Left colon (tissue), 2 donors: ENCODE measurements around the gene BICRAL. TPM values are rescaled to one million over a fixed set of nuclear protein-coding genes. Genes with fewer than 3 reads are reported as not detected.
A peak's percentile ranks its signal among the peaks of the same experiment; 100 is the strongest.
"Not testable (repeated sequence)": the region's sequence is repeated elsewhere in the genome, so short reads cannot be mapped to it uniquely, and the experiment has no call there.

Experiments
- ATAC-seq: fragments of 200-7000 bp; cut with Tn5 transposase; one replicate; pipeline ENCODE4 v1.9.1; 2020; ENCODE audit warnings: mild to moderate bottlenecking, moderate library complexity
- DNase-seq, 2 donors: peaks; one replicate each; pipeline ENCODE4 v3.0.0-alpha.2; 2020
- intact Hi-C, 2 donors: fragments of 100-400 bp; cut with DNase I in 1 of 2; cut with micrococcal nuclease in 1 of 2; formaldehyde crosslinking; loops; one replicate each; pipeline versions ENCODE4 v1.11.2 to v1.14.0; 2022; cut with DNase I, micrococcal nuclease
- total RNA-seq, 2 donors: library from RNA; stranded (reverse); fragmentation: NEBNext Ultra II Directional; extraction: Animal tissue kit (Norgen Biotek cat#: 25700); gene quantifications; one replicate each; pipeline ENCODE4 v1.2.1, GENCODE V29; 2021
- donor health status: DM: no; HTN: no; CAD: no.
- donor health status: DM: yes; HTN: yes; CAD: no.

BICRAL gene
- total RNA-seq, 2 donors from 2014 or later = 20.2 to 20.5 TPM

DNA sequence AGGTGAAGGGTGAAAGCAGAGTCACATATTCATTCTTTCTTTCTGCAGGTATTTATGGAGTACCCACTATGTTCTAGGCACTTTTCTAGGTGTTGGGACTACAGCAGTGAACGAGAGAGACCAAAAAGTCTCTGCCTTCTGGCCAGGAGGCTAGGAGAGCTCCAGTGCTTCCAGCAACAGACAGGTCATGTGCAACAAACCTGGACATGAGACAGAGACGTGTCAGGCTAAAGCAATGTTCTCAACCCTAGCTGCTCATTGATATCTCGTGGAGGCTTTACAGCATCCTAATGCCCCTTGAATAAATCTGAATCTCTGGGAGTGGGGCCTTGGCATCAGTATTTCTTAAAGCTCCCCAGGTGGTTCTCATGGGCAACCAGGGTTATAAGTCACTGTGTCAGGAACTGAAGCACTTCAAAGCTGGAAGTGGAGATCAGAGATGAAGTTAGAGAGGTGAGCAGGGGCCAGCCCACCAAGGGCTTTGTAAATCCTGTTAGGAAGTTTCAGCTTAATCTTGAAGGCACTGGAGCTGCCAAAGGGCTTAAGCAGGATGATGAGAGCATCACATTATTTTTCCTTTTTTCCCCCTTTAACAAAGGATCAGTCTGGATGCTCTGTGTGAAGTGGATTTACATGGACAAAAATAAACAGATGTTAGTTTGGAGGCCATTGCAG is 23.0 kb upstream of the BICRAL start:
- intact Hi-C loops = no loop called here
- DNase-seq = no peak
- no peak for ATAC-seq

DNA sequence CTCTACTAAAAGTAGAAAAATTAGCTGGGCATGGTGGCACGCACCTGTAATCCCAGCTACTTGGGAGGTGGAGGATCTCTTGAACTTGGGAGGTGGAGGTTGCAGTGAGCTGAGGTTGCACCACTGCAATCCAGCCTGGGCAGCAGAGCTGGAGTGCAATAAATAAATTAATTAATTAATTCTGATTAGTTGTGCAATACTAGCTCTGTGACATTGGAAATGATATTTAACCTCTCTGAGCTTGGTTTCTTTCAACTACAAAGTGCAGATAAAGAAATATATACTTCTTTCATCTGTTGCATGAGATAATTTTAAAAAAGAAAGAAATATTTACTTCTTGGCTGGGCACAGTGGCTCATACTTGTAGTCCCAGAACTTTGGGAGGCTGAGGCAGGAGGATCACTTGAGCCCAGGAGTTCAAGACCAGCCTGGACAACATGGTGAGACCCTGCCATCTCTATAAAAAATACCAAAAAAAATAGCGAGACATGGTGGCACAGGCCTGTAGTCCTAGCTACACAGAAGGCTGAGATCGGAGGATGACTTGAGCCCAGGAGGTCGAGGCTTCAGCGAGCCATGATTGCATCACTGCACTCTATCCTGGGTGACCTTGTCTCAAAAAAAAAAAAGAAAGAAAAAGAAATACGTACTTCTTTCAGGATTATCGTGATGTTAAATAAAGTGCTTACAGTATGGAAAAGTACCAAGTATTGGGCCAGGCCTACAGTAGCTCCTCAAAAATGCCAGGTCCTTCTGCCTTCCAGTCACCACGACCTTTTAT is 20.4 kb upstream of the BICRAL start:
- ATAC-seq (no peak), DNase-seq (no peak)
- intact Hi-C loops = no loop called here

DNA sequence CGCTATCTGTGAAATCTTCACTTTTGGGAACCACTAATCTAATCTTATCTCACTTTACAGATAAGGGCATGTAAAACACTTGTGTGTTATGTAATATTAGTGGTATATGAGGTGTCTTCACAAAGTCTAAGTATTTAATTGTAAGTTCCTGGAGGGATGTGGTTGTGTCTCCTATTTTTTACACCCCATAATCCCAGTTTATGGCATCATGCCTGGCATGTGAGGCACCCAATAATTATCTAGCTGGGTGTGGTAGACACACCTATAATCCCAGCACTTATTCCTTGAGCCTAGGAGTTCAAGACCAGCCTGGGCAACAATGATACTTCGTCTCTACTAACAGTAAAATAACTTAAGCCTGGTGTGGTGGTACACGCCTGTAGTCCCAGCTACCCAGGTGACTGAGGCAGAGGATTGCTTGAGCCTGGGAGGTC is 19.4 kb upstream of the BICRAL start:
- DNase-seq = peak in 1 of 2 donors; percentile 41
- intact Hi-C loops = no loop called here
- ATAC-seq = peak; percentile 80

DNA sequence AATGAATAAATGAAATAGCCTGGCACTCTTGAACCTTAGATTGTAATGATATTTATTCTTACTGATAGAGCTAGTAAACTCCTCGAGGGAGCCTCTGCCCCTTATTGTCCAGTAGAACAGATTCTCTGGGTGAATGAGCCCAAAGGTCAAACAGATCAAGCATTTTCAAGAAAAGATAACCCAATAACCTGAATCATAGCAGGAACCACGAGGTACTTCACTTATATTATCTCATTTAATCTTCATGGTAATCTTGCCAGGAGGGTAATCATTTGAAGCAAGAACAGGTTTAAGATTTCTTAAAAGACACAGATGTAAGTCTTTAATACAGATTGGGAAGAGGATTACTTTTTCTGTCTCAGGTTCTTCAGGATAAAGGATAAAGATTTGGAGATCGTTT is 18.9 kb upstream of the BICRAL start:
- DNase-seq (no peak), ATAC-seq (peak; percentile 71)
- intact Hi-C loops = no loop called here

- ATAC-seq (peak; percentile 58), DNase-seq (peak in 1 of 2 donors; percentile 54)
- intact Hi-C loops = no loop called here
These were observed 16.8 kb upstream of the BICRAL start for GRCh38 chr6:42764911-42765648.

DNA sequence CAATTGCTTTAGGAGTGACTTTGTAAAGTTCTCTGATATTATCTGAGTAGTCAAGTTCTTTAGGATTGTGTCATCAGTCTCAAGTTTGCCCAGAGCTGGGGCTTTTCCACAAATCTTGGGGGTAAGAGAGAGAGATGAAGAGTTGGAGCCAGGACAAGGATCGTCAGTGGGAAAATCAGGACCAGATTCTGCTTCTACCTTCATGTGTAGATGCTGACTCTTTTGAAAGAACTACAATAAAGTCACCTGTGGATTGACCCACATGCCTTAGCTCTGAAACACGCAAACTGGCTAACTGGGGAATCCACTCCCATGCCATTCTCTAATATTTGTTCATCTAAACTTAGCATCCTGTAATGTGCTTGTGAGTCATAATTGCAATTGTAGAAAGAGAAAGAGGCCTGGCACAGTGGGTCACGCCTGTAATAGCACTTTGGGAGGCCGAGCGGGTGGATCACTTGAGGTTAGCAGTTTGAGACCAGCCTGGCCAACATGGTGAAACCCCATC is 15.6 kb upstream of the BICRAL start:
- intact Hi-C loops = no loop called here
- no peak for DNase-seq
- ATAC-seq = peak; percentile 9

DNA sequence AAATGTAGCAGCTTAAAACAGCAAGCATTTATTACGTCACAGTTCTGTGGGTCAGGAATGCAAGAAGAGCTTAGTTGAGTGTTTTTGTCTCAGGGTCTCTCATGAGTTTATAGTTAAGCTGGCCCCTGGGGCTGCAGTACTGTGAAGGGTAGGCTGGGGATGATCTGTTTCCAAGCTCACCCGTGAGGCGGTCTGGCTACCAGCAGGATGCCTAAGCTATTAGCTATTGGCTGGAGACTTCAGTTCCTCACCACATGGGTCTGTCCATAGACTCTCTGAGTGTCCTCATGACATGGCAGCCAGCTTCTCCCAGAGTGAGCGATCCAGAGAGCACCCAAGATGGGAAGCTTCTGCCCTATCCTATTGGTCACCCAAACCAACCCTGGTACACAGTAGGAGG is 12.8 kb upstream of the BICRAL start:
- DNase-seq (no peak), ATAC-seq (no peak)
- intact Hi-C loops = no loop called here

GRCh38 chr6:42769836-42770235 is 12.0 kb upstream of the BICRAL start:
- no peak for DNase-seq
- intact Hi-C loops = no loop called here
- no peak for ATAC-seq

- DNase-seq = no peak
- intact Hi-C loops = no loop called here
- ATAC-seq = no peak
These were observed 10.1 kb upstream of the BICRAL start for GRCh38 chr6:42771741-42772100.

GRCh38 chr6:42774201-42774600 is 7.7 kb upstream of the BICRAL start:
- DNase-seq (no peak), ATAC-seq (no peak)
- intact Hi-C loops = no loop called here

DNA sequence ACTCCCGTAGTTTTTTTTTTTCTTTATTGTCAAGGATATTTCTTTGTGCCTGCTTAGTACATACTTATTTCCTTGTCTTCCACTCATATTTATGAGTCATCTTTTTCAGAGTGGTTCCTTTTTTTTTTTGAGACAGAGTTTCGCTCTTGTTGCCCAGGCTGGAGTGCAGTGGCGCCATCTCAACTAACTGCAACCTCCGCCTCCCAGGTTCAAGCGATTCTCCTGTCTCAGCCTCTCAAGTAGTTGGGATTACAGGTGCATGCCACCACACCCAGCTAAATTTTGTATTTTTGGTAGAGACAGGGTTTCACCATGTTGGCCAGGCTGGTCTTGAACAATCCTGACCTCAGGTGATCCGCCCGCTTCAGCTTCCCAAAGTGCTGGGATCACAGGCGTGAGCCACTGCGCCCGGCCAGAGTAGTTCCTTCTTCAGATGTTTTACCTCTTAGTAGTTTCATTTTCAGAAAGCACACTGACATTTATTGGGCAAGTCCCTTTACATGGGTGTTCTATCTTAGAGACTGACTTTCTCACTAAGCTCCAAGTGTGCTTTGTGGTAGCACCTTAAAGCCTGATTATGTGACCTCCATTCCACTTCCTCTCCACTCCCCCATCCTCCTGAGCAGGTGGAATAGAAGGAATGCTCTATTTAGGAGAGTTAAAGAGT is 6.9 kb upstream of the BICRAL start:
- ATAC-seq = peak; percentile 14
- peak; percentile 55 to 58 for DNase-seq
- intact Hi-C loops = not testable (repeated sequence)

DNA sequence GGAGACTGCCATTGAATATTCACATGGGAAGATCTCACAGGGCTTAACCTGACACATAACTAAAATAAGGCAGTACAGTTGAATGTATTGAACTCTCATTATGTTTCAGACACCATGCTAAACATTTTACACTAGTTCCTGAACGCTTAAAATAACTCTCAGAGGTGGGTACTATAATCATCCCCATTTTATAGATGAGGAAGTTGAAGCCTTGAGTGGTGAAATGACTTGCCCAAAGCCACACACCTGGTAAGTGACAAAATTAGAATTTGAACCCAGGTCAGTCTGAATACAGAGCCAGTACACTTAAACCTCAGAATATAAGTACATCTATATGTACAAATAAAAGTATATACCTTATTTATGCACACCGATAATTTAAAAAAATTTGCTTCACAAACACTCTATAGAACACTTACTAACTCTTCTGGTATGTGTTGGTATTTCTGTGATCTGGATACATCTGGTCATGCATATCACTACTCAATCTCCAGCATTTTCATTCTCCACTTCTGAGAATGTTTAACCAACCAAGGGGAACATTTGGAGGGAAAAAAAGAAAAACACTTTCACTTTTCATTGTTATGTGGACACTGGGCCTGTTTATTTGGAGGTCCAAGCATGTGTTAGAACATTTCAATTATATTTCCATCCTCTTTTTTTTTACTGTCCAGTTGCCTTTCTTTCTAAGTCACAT is 4.6 kb upstream of the BICRAL start:
- intact Hi-C loops = no loop called here
- DNase-seq = no peak
- peak; percentile 38 for ATAC-seq

- no peak for ATAC-seq
- intact Hi-C loops = no loop called here
- no peak for DNase-seq
These were observed 3.7 kb upstream of the BICRAL start for GRCh38 chr6:42778122-42778521.

DNA sequence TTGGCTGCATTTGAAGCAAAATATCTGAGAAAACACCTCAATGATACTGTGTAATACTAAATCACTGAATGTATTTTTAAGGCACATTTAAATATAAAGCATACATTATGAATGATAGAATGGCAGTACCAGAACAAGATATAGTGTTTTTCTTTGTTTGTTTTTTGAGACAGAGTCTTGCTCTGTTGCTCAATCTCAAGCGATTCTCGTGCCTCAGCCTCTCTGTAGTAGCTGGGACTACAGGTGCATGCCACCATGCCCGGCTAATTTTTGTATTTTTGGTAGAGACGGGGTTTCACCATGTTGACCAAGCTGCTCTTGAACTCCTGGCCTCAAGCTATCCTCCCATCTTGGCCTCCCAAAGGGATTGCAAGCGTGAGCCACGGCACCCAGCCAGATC is 2.3 kb upstream of the BICRAL start:
- DNase-seq (no peak), ATAC-seq (no peak)
- intact Hi-C loops = no loop called here

DNA sequence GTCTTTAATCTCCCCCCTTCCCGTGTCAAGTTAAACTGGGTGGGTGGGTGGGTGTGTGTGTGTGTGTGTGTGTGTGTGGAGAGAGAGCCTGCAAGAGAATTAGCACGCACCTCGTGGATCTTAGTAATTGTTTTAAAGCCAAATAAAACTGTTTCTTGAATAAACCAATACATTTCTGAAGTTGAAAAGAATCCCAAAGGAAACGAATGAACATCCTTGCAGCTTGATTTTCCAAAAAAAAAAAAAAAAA is 381 bp upstream of the BICRAL start:
- no peak for ATAC-seq
- no peak for DNase-seq
- intact Hi-C loops = no loop called here

- DNase-seq (peak; percentile 73 to 80), ATAC-seq (peak; percentile 62)
- intact Hi-C loops = no loop called here
These were observed 881 bp downstream of the BICRAL start for GRCh38 chr6:42782689-42783176.

DNA sequence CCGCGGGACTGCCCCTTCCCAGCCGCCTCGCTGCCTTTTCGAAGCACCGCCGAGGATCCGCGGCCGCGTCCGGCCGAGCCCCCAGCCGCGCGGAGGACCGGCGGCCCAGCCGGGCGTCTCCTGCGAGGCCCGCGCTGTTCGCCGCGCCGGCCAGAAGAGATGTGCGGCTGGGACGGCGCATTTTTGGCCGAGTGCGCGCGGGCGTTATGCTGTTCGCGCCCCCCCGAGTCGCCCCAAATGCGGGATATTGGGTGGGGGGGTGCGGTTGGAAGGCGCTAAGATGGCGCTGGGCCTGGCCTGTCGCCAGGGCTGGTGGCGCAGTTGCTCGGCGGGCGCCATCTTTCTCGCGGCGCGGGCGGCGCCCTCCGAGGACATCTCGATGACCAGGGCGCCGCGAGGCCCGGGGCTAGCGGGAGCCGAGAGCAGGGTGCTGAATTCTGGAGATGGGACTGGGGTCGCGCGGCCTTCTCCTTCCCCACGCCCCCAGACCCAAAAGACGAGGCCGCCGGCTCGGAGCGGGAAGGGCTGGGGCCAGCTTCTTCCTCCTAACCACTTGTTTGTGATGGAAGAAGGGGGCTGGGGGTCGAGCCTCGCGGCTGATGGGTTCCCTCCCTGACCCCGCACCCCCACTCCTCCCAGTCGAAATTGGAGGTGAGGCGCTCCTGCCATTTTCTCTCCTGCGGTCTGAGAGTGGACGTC is 1.5 kb downstream of the BICRAL start:
- DNase-seq (peak; percentile 61 to 85), ATAC-seq (peak; percentile 66)
- intact Hi-C loops = no loop called here
